Activated gamma-delta T cell treated with Interleukin-2 at 50 U/mL for 16 hours (primary cell): Measurements from ENCODE around the gene ZNF174.

Experiments
- DNase-seq: peaks from one replicate; pipeline ENCODE4 v3.0.0-alpha.2; 2020

Gene ZNF174

DNA sequence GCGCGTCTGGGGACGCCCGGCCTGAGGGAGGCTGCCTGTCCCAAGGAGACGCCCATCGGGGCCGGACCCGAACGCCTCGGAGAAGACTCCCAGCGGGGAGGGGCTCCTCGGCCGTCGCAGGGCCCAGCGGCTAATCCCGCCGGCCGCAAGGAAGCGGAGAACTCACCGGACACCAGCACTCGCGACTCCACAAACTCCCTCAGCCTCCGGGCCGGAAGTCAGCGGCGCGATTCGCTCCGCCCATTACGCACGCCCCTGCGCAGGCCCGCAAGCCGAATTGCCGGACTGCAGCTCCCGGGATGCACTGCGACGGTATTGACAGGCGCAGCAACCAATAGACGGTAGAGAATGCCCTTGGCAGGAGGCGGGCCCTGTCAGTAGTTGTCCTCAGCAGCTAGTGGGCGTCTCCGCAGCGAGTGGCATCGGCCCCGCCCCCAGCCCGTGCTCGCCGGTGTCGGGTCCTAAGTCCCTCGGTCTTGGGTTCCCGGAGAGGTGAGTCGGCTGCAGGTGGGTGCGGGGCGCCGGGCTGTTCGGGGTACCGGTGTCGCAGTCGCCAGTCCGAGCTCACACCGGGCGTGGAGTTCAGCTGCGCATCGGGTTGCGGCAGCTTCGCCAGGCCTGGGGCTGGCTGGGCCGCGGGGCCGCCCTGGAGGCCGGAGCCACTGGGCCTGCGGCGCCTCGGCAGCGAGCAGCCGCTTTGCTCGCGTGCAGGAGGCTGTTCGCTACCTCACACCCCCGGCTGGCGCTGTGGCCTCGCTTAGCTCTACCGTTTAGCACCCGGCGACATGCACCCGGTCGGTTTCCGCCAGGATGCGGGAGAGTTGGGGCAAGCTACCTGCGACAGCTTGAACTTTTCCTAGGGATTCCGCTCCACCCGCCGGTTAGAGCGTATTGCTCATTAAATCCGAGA lies at the start of gene ZNF174, which contains the start of gene ZSCAN32:
Gene ZNF174, plus strand, starts transcription at position 437 of the 910 bp plus-strand sequence. CDS start 790 bp downstream, outside the sequence.
Gene ZSCAN32, minus strand, starts transcription at position 226 of the 910 bp plus-strand sequence. CDS start 3,447 bp downstream, outside the sequence.
- peak; percentile 98 for DNase-seq

GRCh38 chr16:3355589-3355988 lies 45.4 kb upstream of the ZNF174 start, which contains the start of gene OR2C1:
Gene OR2C1, plus strand, starts transcription at chr16:3355889. Its CDS starts 52 bp downstream, at chr16:3355941.
- DNase-seq: no peak

- no peak for DNase-seq
Measured at GRCh38 chr16:3356118-3356517, 44.9 kb upstream of the ZNF174 start.

- no peak for DNase-seq
Measured at GRCh38 chr16:3358871-3359270, 42.1 kb upstream of the ZNF174 start.

- DNase-seq: no peak
Measured at GRCh38 chr16:3362931-3363330, 38.1 kb upstream of the ZNF174 start.

- no peak for DNase-seq
Measured at GRCh38 chr16:3363793-3364192, 37.2 kb upstream of the ZNF174 start.

- DNase-seq: peak; percentile 76
Measured at GRCh38 chr16:3364774-3365427, 36.1 kb upstream of the ZNF174 start.

DNA sequence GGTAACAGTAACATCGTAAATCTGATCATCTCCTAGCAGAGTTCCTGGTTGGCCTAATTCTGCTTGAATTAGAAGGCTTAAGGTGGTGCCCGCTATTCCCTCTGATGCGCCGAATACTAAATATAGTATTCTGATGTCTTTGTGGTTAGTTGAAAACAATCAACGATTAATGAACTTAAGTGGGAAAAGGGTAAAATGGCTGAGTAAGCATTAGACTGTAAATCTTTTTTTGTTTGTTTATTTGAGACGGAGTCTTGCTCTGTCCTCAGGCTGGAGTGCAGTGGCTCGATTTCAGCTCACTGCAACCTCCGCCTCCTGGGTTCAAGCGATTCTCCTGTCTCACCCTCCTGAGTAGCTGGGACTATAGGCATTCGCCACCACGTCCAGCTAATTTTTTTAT lies 31.9 kb upstream of the ZNF174 start:
- no peak for DNase-seq

DNA sequence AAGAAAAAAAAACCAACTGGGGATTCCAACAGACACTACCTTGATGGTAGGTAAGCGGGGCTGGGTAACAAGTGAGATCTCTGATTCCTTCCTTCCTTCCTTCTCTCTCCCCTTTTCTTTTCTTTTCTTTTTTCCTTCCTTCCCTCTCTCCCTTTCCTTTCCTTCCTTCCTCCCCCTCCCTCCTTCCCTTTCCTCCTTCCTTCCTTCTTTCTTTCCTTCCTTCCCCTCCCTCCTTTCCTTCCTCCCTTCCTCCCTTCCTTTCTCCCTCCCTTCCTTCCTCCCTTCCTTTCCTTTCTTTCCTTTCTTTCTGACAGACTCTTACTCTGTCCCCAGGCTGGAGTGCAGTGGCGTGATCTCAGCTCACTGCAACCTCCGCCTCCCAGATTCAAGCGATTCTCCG lies 25.3 kb upstream of the ZNF174 start:
- DNase-seq: no peak

GRCh38 chr16:3377917-3378316 lies 23.1 kb upstream of the ZNF174 start:
- no peak for DNase-seq

DNA sequence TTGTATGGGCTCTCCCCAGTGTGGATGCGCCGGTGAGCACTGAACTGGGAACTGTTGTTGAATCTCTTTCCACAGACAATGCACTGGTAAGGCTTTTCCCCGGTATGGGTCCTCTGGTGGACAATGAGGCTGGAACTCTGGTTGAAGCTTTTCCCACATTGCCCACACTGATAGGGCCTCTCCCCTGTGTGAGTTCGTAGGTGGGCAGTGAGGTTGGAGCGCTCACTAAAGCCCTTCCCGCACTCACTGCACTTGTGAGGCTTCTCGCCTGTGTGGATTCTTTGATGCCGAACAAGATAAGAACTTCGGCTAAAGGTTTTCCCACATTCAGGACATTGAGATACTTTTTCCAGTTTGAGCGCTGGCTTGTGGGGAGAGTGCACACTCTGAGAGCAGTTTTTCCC lies 18.0 kb upstream of the ZNF174 start:
- DNase-seq: no peak

GRCh38 chr16:3388325-3388724 lies 12.7 kb upstream of the ZNF174 start:
- no peak for DNase-seq

- DNase-seq: no peak
Measured at GRCh38 chr16:3389663-3390338, 11.2 kb upstream of the ZNF174 start.

- DNase-seq: no peak
Measured at GRCh38 chr16:3400446-3400778, 603 bp upstream of the ZNF174 start.

DNA sequence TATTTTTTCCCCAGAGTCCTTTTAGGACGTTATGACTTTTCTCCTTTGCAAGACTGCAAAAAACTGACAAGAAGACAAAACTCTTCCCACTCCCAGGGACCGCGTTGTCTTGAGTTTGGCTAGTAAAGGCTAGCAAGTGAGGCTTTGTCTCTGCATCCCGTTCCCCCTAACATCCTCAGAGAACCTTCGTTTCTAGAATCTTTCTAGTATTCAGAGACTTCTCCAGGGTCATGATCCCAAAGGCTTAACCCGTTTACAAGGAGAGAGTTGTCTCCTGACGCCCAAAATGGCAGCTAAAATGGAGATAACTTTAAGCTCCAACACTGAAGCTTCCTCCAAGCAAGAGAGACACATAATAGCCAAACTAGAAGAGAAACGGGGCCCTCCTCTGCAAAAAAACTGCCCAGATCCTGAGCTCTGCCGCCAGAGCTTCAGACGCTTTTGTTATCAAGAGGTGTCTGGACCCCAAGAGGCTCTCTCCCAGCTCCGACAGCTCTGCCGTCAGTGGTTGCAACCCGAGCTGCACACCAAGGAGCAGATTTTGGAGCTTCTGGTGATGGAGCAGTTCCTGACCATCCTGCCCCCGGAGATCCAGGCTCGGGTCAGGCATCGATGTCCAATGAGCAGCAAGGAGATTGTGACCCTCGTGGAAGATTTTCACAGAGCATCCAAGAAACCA lies 843 bp downstream of the ZNF174 start:
- no peak for DNase-seq

DNA sequence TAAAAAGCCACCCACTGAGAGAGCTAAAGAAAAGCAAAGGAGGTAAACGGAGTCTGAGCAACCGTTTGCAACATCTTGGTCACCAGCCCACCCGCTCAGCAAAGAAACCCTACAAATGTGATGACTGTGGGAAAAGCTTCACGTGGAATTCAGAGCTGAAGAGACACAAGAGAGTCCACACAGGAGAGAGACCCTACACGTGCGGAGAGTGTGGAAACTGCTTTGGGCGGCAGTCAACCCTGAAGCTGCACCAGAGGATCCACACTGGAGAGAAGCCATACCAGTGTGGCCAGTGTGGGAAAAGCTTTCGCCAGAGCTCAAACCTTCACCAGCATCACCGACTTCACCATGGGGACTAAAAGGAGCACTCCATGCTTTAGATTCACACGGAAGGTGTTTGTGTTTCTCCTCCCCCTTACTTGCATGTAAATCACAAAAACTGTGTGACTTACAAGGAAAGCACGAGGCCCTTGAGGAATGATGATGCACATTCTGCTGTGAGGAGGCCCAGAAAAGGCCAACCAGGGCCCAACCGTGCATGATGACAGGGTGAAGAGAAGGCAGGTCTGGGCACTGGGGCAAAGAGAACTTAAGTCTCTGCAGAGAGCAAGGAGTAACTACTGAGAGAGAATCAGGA lies 7.7 kb downstream of the ZNF174 start:
- DNase-seq: no peak

DNA sequence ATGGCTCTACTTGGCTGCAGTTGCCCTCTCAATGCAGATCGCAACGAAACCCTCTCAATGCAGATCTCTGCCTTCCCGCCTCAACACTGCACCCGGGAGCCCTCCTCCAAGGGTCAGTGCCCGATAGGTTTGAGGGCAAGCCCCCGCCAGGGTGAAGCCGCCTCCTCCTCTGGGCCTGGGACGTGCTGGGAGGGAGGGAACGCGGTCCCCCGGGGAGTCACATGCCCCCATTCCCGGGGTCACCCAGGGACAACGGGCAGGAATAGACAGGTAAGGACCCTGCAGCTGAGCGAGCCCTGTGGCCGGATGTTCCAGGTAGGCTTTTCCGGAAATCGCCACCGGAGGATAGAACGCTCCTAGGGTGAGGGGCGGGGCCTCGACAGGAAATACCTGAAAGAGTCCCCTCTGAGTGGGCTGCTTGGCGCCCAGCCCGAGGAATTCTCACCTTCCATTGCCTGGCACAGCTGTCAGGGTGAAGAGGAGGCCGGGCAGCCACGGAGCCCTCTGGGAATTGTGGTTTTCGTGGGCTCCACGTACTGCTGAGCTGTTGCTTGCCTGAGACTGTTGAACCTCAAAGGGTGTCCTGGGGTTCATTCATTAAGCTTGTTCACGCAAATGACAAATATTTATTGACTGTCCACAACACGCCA lies 12.8 kb downstream of the ZNF174 start:
- no peak for DNase-seq

GRCh38 chr16:3431779-3432219 lies 30.8 kb downstream of the ZNF174 start:
- peak; percentile 43 for DNase-seq

GRCh38 chr16:3434373-3434772 lies 33.4 kb downstream of the ZNF174 start:
- DNase-seq: no peak

DNA sequence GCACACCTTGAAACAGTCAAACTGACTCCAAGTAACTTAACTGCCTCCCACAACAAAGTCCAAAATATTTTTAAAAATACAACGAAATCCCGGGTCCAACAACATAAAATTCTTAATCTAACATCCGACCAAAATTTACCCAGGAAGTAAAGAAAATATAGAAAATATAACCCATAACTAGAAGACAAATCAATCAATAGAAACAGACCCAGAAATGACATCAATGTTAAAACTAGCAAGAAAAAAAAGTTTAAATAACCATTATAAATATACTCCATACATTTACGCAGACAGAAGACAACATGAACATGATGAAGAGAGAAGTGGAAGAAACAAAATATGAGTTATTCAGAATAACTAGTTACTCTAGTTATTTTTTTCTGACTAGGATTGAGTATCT lies 38.6 kb downstream of the ZNF174 start:
- DNase-seq: no peak

GRCh38 chr16:3443108-3444031 lies 42.4 kb downstream of the ZNF174 start, which contains the start of the genes NAA60 and ZNF597:
Gene NAA60, plus strand, starts transcription at chr16:3443680. Its CDS starts 32,548 bp downstream, at chr16:3476228.
Gene ZNF597, minus strand, starts transcription at chr16:3443504. Its CDS starts 351 bp downstream, at chr16:3443153.
- DNase-seq: peak; percentile 72
